HAP-1 (cell line): ENCODE measurements around the gene FLOT1.
A peak's percentile ranks its signal among the peaks of the same experiment; 100 is the strongest.
"Not testable (repeated sequence)": the region's sequence is repeated elsewhere in the genome, so short reads cannot be mapped to it uniquely, and the experiment has no call there.

Experiments used
- DNase-seq, 2 experiments: peaks; one replicate each; pipeline ENCODE4 v3.0.0-alpha.2; 2016 to 2020; ENCODE audit warnings: low spot score in 2 of 2
- H3K27me3 ChIP-seq: fragments of 250-450 bp; sonication (Bioruptor Pico); 2 replicates; pipeline ENCODE4 v1.5.1; 2020; ENCODE audit warnings: low read depth, mild to moderate bottlenecking, moderate library complexity
- H3K36me3 ChIP-seq: fragments of 250-450 bp; sonication (Bioruptor Pico); replicated peaks from 2 replicates; pipeline ENCODE4 v1.5.1; 2020; ENCODE audit warnings: mild to moderate bottlenecking
- H3K4me1 ChIP-seq: fragments of 250-450 bp; sonication (Bioruptor Pico); 2 replicates; pipeline ENCODE4 v1.5.1; 2020; ENCODE audit warnings: mild to moderate bottlenecking
- H3K4me3 ChIP-seq: fragments of 250-450 bp; sonication (Bioruptor Pico); 2 replicates; pipeline ENCODE4 v1.5.1; 2020; ENCODE audit warnings: mild to moderate bottlenecking, moderate library complexity
- H3K9me3 ChIP-seq: fragments of 250-450 bp; sonication (Bioruptor Pico); 2 replicates; pipeline ENCODE4 v1.5.1; 2020; ENCODE audit warnings: mild to moderate bottlenecking, moderate library complexity
- in situ Hi-C: fragments of 300-500 bp; cut with MboI; formaldehyde crosslinking; loops from 3 replicates; pipeline ENCODE4 v1.14.3; 2020; ENCODE audit warnings: low sequenced_read_pairs, inconsistent platforms, mixed read lengths

FLOT1 gene

DNA sequence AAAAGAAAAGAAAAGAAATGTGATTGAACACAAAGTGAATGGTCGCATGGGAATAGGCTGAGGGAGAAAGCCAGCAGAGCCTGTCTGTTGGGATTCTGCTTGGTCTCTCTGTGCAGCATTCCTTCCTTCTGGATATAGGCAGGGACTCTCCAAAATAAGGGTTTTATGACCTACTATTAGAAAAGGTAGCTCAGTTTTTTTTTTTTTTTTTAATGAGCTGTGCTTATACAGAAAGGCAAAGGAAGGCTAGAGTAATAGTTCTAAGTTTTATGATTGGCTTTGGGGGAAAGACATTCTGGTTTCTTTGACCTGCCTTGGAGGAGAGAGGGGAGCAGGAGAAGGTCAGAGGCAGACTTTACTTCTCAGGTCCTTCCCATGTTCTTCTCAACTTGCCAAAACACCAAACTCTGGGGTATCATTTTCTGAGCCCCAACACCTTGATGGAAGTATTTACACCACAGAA, 20.7 kb upstream of the FLOT1 start:
- no peaks in the 10 kb centered on the region for H3K27me3 ChIP-seq
- no peak for DNase-seq
- H3K9me3 ChIP-seq = no peaks in the 10 kb centered on the region
- in situ Hi-C loops = no loop called here
- H3K4me1 ChIP-seq = peaks cover 32% of the 10 kb centered on the region
- H3K36me3 ChIP-seq = no peaks in the 10 kb centered on the region
- no peak overlapping the region for H3K4me3 ChIP-seq

DNA sequence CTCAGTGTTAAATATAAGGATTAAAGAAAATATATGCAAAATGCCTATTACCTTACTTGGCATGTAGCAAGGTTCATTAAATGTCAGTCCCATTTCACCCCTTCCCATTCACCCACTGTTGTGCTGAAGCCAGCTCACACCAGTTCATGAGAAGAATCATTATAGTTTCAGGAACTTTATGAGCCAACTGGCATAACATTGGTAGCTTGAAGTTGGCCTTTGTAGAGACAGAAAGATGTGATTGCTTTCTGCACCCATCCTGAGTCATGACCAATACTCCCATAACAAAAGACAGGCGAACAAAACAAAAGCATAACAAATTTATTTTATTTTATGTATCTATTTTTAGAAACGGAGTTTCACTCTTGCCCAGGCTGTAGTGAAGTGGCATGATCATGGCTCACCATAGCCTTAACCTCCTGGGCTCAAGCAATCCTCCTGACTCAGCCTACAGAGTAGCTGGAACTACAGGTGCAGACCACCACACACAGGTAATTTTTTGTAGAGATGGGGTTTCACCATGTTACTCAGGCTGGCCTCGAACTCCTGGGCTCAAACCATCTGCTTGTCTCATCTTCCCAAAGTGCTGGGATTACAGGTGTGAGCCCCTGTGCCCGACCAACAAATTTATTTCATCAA, 19.4 kb upstream of the FLOT1 start:
- Histone ChIP-seq H3K4me1 (peaks cover 32% of the 10 kb centered on the region), H3K9me3 (no peaks in the 10 kb centered on the region)
- in situ Hi-C loops = no loop called here

DNA sequence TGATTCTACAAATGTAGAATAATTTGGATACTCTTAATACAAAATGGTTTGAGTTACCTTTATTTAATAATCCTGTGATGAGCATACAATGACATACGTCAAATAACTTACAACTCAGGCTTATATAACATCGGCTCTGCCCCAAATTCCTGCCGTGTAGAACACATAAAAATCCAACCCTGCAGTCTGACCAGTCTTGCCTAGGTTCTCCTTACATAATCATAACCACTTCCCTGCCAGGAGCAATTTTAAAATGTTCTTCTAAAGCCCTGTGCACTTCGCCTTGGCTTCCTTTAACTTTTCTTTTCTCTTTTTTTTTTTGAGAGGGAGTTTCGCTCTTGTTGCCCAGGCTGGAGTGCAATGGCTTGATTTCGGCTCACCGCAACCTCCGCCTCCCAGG, 18.1 kb upstream of the FLOT1 start:
- H3K4me1 ChIP-seq = peaks cover 30% of the 10 kb centered on the region
- in situ Hi-C loops = no loop called here
- no peak for DNase-seq
- H3K9me3 ChIP-seq = no peaks in the 10 kb centered on the region
- no peaks in the 10 kb centered on the region for H3K36me3 ChIP-seq
- H3K4me3 ChIP-seq = no peak overlapping the region
- no peaks in the 10 kb centered on the region for H3K27me3 ChIP-seq

More for the DNA sequence above, 19.4 kb upstream of the FLOT1 start:
- Histone ChIP-seq H3K36me3 (no peaks in the 10 kb centered on the region), H3K27me3 (no peaks in the 10 kb centered on the region), H3K4me3 (no peak overlapping the region)
- DNase-seq = no peak

DNA sequence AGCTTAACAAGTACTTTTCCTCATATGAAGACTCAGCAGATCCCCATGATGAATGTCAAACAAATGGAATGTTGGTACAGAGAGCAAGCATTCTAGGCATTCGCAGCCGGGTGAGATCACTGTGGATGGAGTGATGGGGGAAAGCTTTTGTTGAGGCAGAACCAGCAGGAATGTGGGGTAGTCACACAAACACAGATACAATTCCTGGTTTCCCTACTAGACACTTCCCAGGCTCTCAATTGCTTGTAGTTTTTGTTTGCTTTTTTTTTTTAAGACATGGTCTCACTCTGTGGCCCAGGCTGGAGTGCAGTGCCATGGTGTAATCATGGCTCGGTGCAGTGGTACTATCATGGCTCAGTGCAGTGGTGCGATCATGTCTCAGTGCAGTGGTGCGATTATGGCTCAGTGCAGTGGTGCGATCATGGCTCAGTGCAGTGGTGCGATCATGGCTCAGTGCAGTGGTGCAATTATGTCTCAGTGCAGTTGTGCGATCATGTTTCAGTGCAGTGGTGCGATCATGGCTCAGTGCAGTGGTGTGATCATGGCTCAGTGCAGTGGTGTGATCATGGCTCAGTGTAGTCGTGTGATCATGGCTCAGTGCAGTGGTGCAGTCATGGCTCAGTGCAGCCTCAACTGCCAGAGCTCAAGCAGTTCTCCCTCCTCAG, 17.2 kb upstream of the FLOT1 start:
- DNase-seq = no peak
- Histone ChIP-seq H3K9me3 (no peaks in the 10 kb centered on the region), H3K36me3 (no peaks in the 10 kb centered on the region), H3K27me3 (no peaks in the 10 kb centered on the region), H3K4me1 (peaks cover 22% of the 10 kb centered on the region), H3K4me3 (no peak overlapping the region)
- in situ Hi-C loops = no loop called here

DNA sequence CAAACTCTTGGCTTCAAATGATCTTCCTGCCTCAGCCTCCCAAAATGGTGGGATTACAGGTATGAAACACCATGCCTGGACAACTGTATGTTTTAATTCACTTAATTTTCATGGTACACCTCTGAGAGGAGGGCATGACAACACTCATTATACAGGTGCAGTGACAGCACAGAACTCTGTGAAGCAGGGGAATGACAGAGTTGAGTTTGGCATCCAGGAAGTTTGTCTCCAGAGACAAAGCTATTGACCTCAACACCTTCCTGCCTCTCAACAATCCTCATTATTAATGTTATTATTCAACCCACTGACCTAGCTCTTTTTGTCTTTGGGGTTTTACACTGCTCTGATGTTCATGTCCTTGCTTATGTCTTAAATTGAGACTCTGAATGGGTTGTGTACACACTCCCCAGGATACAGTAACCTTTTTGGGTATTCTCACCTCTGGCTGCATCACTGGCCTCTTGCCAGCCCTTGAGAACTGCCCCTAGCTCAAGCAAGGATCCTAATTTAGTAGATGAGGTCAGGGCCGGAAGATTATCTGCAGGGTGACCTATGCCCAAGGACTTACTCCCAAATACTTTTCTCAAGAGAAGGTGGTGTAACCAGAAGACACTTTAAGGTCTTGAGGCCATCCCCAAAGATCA, 14.9 kb upstream of the FLOT1 start:
- H3K4me1 ChIP-seq = peaks cover 9% of the 10 kb centered on the region
- in situ Hi-C loops = no loop called here
- DNase-seq = no peak

DNA sequence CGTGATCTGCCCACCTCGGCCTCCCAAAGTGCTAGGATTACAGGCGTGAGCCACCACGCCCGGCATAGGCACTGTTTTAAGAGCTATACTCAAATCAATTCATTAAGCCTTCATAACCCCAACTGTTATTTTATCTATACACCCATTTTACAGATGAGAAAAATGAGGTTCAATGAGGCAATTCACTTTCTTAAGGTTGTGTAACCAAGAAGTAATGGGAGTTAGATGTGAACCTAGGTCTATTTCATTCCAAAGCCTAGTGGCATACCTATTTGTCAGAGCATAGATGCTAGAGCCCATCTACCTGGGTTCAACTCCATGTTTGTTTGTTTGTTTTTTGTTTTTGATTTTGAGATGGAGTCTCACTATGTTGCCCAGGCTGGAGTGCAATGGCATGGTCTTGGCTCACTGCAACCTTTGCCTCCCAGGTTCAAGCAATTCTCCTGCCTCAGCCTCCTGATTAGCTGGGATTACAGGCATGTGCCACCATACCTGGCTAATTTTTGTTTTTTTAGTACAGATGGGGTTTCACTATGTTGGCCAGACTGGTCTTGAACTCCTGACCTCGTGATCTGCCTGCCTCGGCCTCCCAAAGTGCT, 14.0 kb upstream of the FLOT1 start:
- H3K4me1 ChIP-seq, H3K4me3 ChIP-seq, in situ Hi-C loops: not testable (repeated sequence)

More for the DNA sequence above, 14.9 kb upstream of the FLOT1 start:
- H3K36me3 ChIP-seq = no peaks in the 10 kb centered on the region
- no peaks in the 10 kb centered on the region for H3K9me3 ChIP-seq
- H3K27me3 ChIP-seq = no peaks in the 10 kb centered on the region
- no peak overlapping the region for H3K4me3 ChIP-seq

DNA sequence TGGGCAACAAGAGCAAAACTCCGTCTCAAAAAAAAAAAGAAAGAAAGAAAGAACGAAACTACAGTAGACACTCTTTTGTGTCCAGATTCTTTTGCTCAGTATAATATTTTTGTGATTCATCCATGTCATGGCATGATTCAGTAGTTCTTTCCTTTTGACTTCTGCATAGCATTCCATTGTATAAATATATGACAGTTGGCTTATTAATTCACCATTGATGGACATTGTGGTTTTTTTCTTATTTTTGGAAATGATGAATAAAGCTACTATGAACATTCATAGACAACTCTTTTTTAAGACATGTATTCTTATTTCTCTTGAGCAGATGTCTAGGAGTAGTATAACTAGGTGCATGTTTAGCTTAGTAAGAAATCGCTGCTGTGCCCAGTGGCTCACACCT, 12.1 kb upstream of the FLOT1 start:
- no peak overlapping the region for H3K4me3 ChIP-seq
- no peaks in the 10 kb centered on the region for H3K9me3 ChIP-seq
- in situ Hi-C loops = no loop called here
- H3K4me1 ChIP-seq = peaks cover 9% of the 10 kb centered on the region
- H3K27me3 ChIP-seq = no peaks in the 10 kb centered on the region
- no peak for DNase-seq
- no peaks in the 10 kb centered on the region for H3K36me3 ChIP-seq

More for the DNA sequence above, 14.0 kb upstream of the FLOT1 start:
- DNase-seq, H3K9me3 ChIP-seq, H3K27me3 ChIP-seq, H3K36me3 ChIP-seq: not testable (repeated sequence)

DNA sequence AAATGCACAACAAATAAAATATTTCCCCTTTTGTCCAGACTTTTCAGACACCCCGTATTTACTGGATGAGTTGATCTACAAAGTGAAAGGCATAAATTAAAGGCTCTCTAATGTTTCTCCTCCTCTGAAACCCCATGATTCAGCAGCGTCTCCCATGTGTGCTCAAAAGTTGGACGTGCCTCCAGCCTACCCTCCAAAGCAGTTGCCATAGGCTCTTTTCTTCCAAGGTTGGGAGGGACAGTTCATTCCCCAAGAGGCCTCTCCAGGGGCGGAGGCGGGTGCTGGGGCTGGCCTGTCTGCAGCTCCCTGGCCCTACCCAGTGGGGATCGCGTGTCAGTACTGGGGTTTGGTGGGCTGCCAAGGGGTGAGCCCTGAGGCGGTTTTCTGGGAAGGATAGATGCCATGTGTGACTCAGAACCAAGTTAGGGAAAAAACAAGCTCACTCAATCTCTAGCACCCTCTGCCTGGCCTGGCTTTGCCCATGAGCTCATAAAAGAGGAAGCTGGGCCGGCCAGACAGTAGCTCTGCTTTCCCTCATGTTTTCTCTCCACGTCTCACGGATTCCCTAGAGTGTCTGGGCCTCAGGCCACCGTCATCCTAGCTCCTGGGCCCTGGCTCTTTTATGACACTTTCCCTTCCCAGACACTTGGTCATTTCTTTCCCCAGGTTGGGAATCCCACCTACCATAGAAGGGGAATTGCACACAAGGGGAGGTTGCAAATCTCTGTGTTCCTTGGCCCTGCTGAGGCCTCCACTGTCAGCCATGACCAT, 9.9 kb upstream of the FLOT1 start:
- Histone ChIP-seq H3K36me3 (no peaks in the 10 kb centered on the region), H3K4me3 (no peak overlapping the region), H3K4me1 (no peaks in the 10 kb centered on the region), H3K27me3 (no peaks in the 10 kb centered on the region), H3K9me3 (no peaks in the 10 kb centered on the region)
- peak in 1 of 2 experiments; percentile 46 for DNase-seq
- in situ Hi-C loops = no loop called here

DNA sequence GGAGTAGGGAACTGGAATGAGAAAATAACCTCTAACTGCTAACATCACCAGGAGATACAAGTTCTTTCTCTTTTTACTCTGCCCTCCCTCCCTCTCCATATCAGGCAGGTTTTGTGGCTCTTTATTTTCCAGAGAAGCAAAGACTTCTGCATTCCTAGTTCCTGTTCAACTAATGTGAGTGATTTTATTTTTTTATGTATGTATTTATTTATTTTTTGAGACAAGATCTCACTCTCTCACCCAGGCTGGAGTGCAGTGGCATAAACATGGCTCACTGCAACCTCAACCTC, 7.8 kb upstream of the FLOT1 start:
- DNase-seq = no peak
- no peaks in the 10 kb centered on the region for H3K36me3 ChIP-seq
- in situ Hi-C loops = no loop called here
- 0 out of 2 replicates have a peak, but pooled peaks cover 3% of the 10 kb centered on the region for H3K4me1 ChIP-seq
- H3K4me3 ChIP-seq = no peak overlapping the region
- H3K9me3 ChIP-seq = no peaks in the 10 kb centered on the region
- no peaks in the 10 kb centered on the region for H3K27me3 ChIP-seq

DNA sequence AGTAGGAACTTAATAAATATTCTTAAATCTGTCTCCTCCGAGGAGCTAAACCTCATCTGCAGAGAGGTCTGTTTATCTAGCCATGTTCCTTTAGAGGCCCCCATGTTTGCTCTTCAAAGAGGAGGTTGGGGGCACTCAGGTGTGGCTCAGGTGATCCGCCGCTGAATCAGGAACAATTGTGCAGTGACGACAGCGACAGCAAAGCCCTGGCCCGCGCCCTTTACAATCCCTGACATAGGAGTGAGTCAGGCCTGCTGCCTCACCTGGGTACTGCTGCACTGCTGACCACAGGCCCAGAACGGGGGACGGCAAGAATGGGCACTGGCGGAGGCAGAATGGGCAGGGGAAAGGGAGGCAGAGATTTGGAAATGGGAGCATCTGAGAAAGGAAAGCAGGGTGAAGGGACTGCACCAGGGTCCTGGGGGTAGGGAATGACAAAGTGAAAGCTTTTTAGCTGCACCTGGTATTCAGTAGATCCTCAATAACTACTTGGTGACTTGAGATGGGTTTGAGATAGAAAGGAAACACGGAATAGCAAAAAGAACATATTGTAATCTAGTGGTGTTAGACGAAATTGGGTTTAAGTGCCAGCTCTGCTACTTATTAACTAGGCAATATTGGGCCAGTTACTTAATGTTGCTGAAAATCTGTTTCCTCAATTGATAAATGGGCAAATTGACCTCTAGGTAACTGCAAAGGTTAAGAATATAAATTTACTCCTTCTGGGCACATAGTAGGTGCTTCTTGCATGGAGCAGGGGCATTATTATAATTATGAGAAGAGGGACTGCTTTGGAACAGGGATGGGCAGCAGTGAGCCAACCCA, 7.3 kb upstream of the FLOT1 start:
- Histone ChIP-seq H3K4me1 (peaks cover 7% of the 10 kb centered on the region), H3K9me3 (no peaks in the 10 kb centered on the region), H3K27me3 (no peaks in the 10 kb centered on the region), H3K36me3 (no peaks in the 10 kb centered on the region), H3K4me3 (no peak overlapping the region)
- no peak for DNase-seq
- in situ Hi-C loops = loop anchor here (10.0 kb wide), 1 partner anchor 325 kb away; no protein-coding TSS in a partner anchor

DNA sequence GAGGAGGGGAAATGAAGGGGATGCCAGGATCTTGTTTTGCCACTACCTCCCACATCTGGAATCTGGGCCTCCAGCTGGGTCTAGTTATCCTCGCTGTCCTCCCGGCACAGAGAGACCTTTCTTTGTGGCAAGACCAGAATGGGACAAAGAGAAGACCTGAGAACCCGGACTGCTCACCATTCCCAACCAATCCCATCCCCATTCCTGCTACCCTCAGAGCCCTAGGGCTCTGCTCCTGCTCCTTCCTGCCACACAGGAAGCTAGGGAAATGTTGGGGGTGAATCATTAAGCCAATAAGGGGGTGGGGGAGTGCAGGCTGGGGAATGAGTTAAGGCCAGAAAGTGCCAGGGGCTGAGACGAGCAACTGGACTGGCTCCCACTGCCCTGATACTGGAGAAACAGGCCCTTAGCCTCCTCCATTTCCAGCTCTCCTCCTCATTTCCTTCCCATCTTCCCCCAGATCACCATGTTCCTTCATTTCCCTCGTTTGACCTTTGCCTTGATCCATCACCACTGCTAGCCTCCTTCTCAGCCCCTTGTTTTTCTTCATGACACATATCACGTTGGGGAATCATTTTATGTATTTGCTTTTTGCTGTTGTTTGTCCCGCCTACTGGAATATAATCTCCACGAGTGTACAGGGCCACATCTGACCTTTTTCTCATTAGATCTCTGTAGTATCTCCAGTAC, 6.5 kb upstream of the FLOT1 start:
- Histone ChIP-seq H3K9me3 (no peaks in the 10 kb centered on the region), H3K4me3 (no peak overlapping the region)
- no peak for DNase-seq

DNA sequence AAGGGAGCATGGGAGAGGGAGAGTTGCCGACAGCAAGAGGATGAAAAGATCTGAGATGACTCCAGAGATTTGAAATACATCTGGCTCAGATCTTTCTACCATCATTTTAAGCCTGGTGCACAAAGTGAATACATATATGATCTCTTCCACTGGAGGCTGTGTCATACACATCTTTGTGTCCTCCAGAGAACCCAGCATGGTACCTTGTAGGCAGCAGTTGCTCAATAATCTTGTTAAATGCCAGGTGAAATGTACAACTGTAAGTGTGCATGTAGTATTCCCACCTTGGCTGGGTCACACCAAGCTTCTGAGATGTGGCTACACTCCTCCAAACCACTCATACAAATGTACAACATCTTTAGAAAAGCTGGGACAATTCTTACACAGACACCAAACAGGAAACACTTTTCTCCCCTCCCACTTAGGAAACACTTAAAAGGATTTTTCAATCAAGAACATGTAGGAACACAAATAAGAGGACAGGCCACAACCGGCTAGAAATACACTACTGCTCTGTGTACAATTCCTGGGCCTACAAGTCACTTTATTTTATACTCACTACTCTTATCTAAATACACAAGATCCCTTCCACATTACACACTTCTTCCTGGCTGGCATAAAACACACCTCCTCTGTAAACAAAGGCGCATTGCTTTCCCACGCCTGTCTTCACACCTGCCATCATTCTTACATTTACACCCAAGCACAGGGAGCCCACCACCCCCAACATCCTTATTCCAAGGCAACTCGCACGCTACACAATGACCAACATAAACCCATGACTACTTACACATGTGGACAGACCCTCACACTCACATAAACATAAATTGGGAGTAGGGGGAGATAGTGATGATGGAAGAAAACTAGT, 5.6 kb upstream of the FLOT1 start:
- Histone ChIP-seq H3K4me3 (no peak overlapping the region), H3K4me1 (peaks cover 7% of the 10 kb centered on the region), H3K9me3 (no peaks in the 10 kb centered on the region), H3K36me3 (no peaks in the 10 kb centered on the region), H3K27me3 (no peaks in the 10 kb centered on the region)
- no peak for DNase-seq
- in situ Hi-C loops = loop anchor here (10.0 kb wide), 1 partner anchor 327 kb away; no protein-coding TSS in a partner anchor

More for the DNA sequence above, 6.5 kb upstream of the FLOT1 start:
- H3K36me3 ChIP-seq = no peaks in the 10 kb centered on the region
- in situ Hi-C loops = loop anchor here (10.0 kb wide), 1 partner anchor 326 kb away; no protein-coding TSS in a partner anchor
- H3K27me3 ChIP-seq = no peaks in the 10 kb centered on the region
- H3K4me1 ChIP-seq = peaks cover 7% of the 10 kb centered on the region
